Liver (tissue), 3 donors: Measurements from ENCODE around the gene MTHFSD.

ENCODE experiments used
- ATF3 ChIP-seq: IDR thresholded peaks from 2 replicates; pipeline ENCODE4 v1.6.1; 2016; ENCODE audit warnings: antibody characterized with exemption
- CTCF ChIP-seq: fragments of 150-350 bp; IDR thresholded peaks from 2 replicates; pipeline ENCODE4 v1.5.1; 2017; ENCODE audit warnings: improper control_type of control experiment, low read depth, low read length; ENCODE audit not compliant: missing input control
- EGR1 ChIP-seq, 2 donors: IDR thresholded peaks; 2 replicates each; pipeline ENCODE4 v1.6.1; 2016 to 2018; ENCODE audit warnings: antibody characterized with exemption in 2 of 2, low read depth in 2 of 2
- GABPA ChIP-seq, 2 donors: IDR thresholded peaks in 1 of 2; conservative IDR thresholded peaks in 1 of 2; 2 replicates each; pipeline ENCODE4 v1.6.1; 2016; ENCODE audit warnings: antibody characterized with exemption in 2 of 2, mild to moderate bottlenecking in 1 of 2, moderate library complexity in 1 of 2
- HNF4G ChIP-seq: IDR thresholded peaks from 2 replicates; pipeline ENCODE4 v1.6.1; 2016; ENCODE audit warnings: antibody characterized with exemption
- JUND ChIP-seq, 2 donors: IDR thresholded peaks; 2 replicates each; pipeline ENCODE4 v1.6.1; 2016; ENCODE audit warnings: antibody characterized with exemption in 2 of 2
- MAX ChIP-seq: IDR thresholded peaks from 2 replicates; pipeline ENCODE4 v1.6.1; 2016; ENCODE audit warnings: antibody characterized with exemption
- RAD21 ChIP-seq, 2 donors: IDR thresholded peaks; 2 replicates each; pipeline ENCODE4 v1.6.1; 2016; ENCODE audit warnings: antibody characterized with exemption in 2 of 2, mild to moderate bottlenecking in 2 of 2
- REST ChIP-seq: IDR thresholded peaks from 2 replicates; pipeline ENCODE4 v1.6.1; 2016; ENCODE audit warnings: antibody characterized with exemption, mild to moderate bottlenecking
- RXRA ChIP-seq, 2 donors: IDR thresholded peaks; 2 replicates each; pipeline ENCODE4 v1.6.1; 2017 to 2018; ENCODE audit warnings: antibody characterized with exemption in 2 of 2, mild to moderate bottlenecking in 1 of 2
- SP1 ChIP-seq: IDR thresholded peaks from 2 replicates; pipeline ENCODE4 v1.6.1; 2018; ENCODE audit warnings: antibody characterized with exemption, mild to moderate bottlenecking
- TAF1 ChIP-seq: conservative IDR thresholded peaks from 2 replicates; pipeline ENCODE4 v1.6.1; 2016; ENCODE audit warnings: antibody characterized with exemption, mild to moderate bottlenecking
- YY1 ChIP-seq: IDR thresholded peaks from 2 replicates; pipeline ENCODE4 v1.6.1; 2016; ENCODE audit warnings: antibody characterized with exemption, mild to moderate bottlenecking
- ZBTB33 ChIP-seq: IDR thresholded peaks from 2 replicates; pipeline ENCODE4 v1.6.1; 2016; ENCODE audit warnings: antibody characterized with exemption
- donor health status: healthy.
- donor health status: healthy.

- TF ChIP-seq CTCF (no peak), MAX (no peak), ZBTB33 (no peak), REST (no peak), HNF4G (no peak), ATF3 (no peak), JUND (IDR thresholded peaks at IDR 0.05) (no peak), YY1 (no peak), RAD21 (IDR thresholded peaks at IDR 0.05) (no peak), TAF1 (no peak), SP1 (no peak), GABPA (IDR thresholded peaks at IDR 0.05 in 1 of 2, conservative IDR thresholded peaks at IDR 0.05 in 1 of 2) (no peak), EGR1 (IDR thresholded peaks at IDR 0.05; ENCODE audit: low read depth in 2 of 2) (no peak), RXRA (IDR thresholded peaks at IDR 0.05) (no peak)
Measured at GRCh38 chr16:86532526-86532815, 22.6 kb downstream of the MTHFSD start.
